EH (cell line): ENCODE results near the gene CTSO.

Source experiments
- DNase-seq: peaks from one replicate; pipeline ENCODE4 v3.0.0-alpha.2; 2015; ENCODE audit warnings: low read depth

The CTSO gene, protein sequence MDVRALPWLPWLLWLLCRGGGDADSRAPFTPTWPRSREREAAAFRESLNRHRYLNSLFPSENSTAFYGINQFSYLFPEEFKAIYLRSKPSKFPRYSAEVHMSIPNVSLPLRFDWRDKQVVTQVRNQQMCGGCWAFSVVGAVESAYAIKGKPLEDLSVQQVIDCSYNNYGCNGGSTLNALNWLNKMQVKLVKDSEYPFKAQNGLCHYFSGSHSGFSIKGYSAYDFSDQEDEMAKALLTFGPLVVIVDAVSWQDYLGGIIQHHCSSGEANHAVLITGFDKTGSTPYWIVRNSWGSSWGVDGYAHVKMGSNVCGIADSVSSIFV

GRCh38 chr4:155953151-155954117 lies at the start of gene CTSO:
CTSO (minus strand) TSS chr4:155953866; CDS start chr4:155953847, 19 bp downstream.
- peak; percentile 83 for DNase-seq

GRCh38 chr4:156000491-156000890 lies 46.8 kb upstream of the CTSO start:
- no peak for DNase-seq

DNA sequence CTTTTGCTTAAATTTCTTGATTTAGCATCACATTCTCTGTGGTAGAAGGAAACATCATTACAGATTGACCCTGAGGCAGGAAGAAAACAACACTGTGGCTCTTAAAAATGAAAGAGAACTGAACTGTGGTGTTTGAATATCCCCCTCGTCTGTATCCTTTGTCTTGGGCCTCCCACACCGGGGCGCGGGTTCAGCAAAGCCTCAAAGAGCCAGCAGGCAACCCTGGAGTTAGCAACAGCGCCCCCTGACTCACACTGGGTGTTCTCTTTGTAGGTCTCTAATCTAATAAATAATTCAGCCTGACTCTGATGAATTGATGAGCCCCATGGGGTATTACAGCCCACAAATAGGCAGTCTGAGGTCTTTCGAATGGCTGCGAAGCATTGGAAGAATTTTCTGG lies 46.1 kb upstream of the CTSO start:
- DNase-seq, result no peak

GRCh38 chr4:155995069-155995468 lies 41.4 kb upstream of the CTSO start:
- no peak for DNase-seq

GRCh38 chr4:155984106-155984797 lies 30.6 kb upstream of the CTSO start:
- no peak for DNase-seq

GRCh38 chr4:155982736-155983385 lies 29.2 kb upstream of the CTSO start:
- no peak for DNase-seq

DNA sequence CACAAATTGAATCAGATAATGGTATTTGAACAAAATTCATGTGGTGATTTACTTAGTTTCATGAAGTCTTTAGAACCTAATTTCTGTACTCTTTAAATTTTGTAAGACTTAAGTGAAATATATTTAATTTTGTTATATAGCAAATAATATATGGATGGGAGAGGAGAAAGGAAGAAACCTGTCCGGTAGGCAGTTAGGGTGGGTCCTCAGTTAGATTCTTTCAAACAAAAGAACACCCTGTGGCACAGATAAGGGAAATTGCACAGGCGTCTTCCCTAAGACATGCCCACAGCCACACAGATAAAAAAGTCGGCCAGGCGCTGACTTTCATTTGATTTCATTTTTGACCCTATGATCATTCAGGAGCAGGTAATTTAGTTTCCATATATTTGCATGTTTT lies 25.1 kb upstream of the CTSO start:
- DNase-seq, result no peak

DNA sequence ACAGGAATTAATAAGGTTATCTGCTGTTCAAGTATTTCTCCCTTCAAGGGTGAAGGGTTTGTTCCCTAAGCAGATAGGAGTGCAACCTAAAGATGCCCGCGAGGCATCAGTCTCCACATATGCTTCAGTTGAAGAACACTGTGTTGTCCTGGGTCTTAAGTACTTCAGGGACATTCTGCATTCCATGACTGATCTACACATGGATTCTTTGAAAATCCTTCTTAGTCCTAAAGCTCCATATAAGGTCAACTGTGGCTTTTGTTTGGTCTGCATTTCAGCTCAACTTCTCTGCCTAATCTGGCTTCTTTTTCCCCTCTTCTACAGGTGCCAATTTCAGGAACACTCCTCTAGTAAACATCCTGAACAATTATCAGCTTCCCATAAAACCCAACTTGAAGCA lies 21.8 kb upstream of the CTSO start:
- DNase-seq, result no peak

GRCh38 chr4:155974996-155975395 lies 21.3 kb upstream of the CTSO start:
- DNase-seq, result peak; percentile 14

DNA sequence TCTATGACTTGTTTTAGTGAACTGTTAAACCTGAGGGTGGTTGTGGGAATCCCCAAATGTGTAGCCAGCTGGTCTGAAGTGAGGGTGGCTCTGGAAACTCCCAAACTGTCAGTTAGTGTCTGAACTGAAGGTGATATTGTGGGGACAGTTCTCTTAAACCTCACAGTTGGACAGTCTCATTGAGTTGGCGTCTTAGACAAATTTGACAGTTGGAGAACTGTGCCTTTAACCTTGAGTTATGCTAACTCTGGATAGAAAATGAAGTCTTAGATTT lies 20.7 kb upstream of the CTSO start:
- DNase-seq, result no peak

- DNase-seq, result peak; percentile 39
Observed at GRCh38 chr4:155973639-155974475, 20.2 kb upstream of the CTSO start.

GRCh38 chr4:155972098-155972497 lies 18.4 kb upstream of the CTSO start:
- peak; percentile 45 for DNase-seq

GRCh38 chr4:155966731-155967395 lies 13.2 kb upstream of the CTSO start:
- peak; percentile 56 for DNase-seq

- no peak for DNase-seq
Observed at GRCh38 chr4:155966171-155966570, 12.5 kb upstream of the CTSO start.

GRCh38 chr4:155964016-155964891 lies 10.6 kb upstream of the CTSO start:
- no peak for DNase-seq

GRCh38 chr4:155962767-155963166 lies 9.1 kb upstream of the CTSO start:
- DNase-seq, result no peak

DNA sequence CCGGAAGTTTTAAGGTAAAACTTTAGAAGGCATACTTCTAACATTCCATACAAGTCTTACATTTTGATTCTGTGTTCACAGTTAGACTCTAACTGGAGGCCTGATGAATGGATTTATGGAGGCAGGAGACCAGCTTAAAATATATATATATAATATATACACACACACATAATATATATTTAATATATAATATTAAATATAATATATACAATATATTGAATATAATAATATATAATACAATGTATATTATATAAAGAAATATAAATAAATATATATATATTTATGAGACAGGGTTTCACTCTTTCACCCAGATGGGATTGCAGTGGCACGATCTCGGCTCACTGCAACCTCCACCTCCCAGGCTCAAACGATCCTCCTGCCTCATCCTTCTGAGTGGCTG lies 7.9 kb upstream of the CTSO start:
- DNase-seq, result no peak

DNA sequence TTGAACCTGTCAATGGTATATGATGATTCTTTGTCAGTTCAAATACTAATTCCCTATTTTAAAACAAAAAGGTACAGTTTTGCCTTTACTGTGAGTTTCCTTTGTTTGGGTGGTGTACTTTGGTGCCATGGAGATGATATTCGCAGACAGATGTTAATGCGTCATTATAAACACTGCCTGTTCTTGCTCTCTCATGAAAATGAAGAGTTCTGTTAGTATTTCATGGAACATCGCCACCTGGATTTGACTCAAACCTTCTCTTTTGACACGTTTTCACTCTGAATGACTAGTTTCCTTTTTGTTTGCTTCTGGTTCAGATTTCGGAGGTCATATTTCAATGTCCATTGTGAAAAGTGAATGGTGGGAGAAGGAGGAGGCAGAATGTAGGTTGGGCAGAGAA lies 6.9 kb upstream of the CTSO start:
- no peak for DNase-seq

- no peak for DNase-seq
Observed at GRCh38 chr4:155959417-155959816, 5.8 kb upstream of the CTSO start.

DNA sequence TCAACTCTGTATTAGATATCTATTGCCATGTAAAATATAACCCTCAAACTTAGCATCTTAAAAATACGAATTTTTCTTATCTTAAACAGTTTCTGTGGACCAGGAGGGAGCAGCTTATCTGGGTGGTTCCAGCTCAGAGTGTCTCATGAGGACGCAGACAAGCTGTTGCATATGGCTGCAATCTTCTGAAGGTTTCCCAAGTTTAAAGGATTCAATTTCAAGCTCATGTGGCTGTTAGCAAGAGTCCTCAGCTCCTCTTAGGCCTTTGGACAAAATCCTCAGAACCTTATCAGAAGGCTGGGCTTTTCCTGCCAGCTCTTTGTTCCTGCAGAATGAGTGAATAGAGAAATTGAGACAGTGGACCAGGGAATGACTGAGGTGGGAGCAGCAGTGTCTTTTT lies 2.8 kb upstream of the CTSO start:
- no peak for DNase-seq
